Tibial artery (tissue), 4 donors: Measurements from ENCODE around the gene OXA1L.
"Not testable (repeated sequence)": the region's sequence is repeated elsewhere in the genome, so short reads cannot be mapped to it uniquely, and the experiment has no call there.

ENCODE experiments used
- DNase-seq, 2 donors: peaks; one replicate each; pipeline ENCODE4 v3.0.0-alpha.2; 2019
- H3K27ac ChIP-seq, 2 donors: fragments of 200-600 bp; sonication (generic) in 1 of 2; 1 replicate in 1 of 2; 2 replicates in 1 of 2; pipeline ENCODE4 v1.5.1; 2018 to 2019; ENCODE audit warnings: mild to moderate bottlenecking in 1 of 2
- H3K27me3 ChIP-seq, 2 donors: fragments of 200-600 bp; sonication (generic) in 1 of 2; one replicate each; pipeline versions ENCODE4 v1.5.1 to v1.6.0; 2016 to 2019
- H3K36me3 ChIP-seq, 3 donors: fragments of 200-600 bp; sonication (generic) in 2 of 3; one replicate each; pipeline ENCODE4 v1.5.1; 2016 to 2019; ENCODE audit warnings: mild to moderate bottlenecking in 2 of 3
- H3K4me1 ChIP-seq, 4 donors: fragments of 200-600 bp; sonication (generic) in 2 of 4; 1 replicate in 3 of 4; 2 replicates in 1 of 4; pipeline ENCODE4 v1.5.1; 2016 to 2019
- H3K4me3 ChIP-seq, 2 donors: fragments of 200-600 bp; sonication (generic) in 1 of 2; 1 replicate in 1 of 2; 2 replicates in 1 of 2; pipeline ENCODE4 v1.5.1; 2018 to 2019; ENCODE audit warnings: mild to moderate bottlenecking in 2 of 2
- H3K9me3 ChIP-seq, 3 donors: fragments of 200-600 bp; sonication (generic) in 1 of 3; one replicate each; pipeline ENCODE4 v1.5.1; 2016 to 2019
- intact Hi-C: fragments of 100-400 bp; cut with DNase I; formaldehyde crosslinking; loops from one replicate; pipeline ENCODE4 v1.15.0; 2023; ENCODE audit warnings: low total_unique reads
- TF ChIP-seq, protein P1 (sequence below), 2 experiments: fragments of 200-600 bp in 1 of 2; fragments of 450-650 bp in 1 of 2; IDR thresholded peaks; one replicate each; pipeline ENCODE4 v1.5.1; 2017 to 2019; ENCODE audit warnings: antibody characterized with exemption in 2 of 2, mild to moderate bottlenecking in 1 of 2, moderate library complexity in 1 of 2

The OXA1L gene

DNA sequence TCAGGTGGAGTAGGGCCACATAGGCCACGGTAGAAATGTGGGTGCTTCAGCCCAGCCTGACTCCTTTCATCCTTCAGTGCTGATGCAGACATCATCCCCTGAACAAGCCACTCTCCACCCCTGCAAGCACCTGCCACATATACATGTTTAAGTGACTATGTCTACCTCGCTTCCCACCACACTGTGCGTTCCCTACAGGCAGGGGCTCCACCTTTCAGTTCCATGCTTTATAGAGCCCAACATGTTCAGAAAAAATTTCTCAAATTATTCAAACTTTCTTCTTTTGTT is 37.1 kb downstream of the OXA1L start:
- no peak for DNase-seq
- Histone ChIP-seq H3K4me1 (no peaks in the 10 kb centered on the region), H3K27ac (no peak overlapping the region), H3K27me3 (no peaks in the 10 kb centered on the region), H3K4me3 (no peak overlapping the region), H3K36me3 (no peaks in the 10 kb centered on the region), H3K9me3 (no peaks in the 10 kb centered on the region)
- intact Hi-C loops, result no loop called here
- TF ChIP-seq, protein P1, sequence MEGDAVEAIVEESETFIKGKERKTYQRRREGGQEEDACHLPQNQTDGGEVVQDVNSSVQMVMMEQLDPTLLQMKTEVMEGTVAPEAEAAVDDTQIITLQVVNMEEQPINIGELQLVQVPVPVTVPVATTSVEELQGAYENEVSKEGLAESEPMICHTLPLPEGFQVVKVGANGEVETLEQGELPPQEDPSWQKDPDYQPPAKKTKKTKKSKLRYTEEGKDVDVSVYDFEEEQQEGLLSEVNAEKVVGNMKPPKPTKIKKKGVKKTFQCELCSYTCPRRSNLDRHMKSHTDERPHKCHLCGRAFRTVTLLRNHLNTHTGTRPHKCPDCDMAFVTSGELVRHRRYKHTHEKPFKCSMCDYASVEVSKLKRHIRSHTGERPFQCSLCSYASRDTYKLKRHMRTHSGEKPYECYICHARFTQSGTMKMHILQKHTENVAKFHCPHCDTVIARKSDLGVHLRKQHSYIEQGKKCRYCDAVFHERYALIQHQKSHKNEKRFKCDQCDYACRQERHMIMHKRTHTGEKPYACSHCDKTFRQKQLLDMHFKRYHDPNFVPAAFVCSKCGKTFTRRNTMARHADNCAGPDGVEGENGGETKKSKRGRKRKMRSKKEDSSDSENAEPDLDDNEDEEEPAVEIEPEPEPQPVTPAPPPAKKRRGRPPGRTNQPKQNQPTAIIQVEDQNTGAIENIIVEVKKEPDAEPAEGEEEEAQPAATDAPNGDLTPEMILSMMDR (IDR thresholded peaks at IDR 0.05), result no peak

DNA sequence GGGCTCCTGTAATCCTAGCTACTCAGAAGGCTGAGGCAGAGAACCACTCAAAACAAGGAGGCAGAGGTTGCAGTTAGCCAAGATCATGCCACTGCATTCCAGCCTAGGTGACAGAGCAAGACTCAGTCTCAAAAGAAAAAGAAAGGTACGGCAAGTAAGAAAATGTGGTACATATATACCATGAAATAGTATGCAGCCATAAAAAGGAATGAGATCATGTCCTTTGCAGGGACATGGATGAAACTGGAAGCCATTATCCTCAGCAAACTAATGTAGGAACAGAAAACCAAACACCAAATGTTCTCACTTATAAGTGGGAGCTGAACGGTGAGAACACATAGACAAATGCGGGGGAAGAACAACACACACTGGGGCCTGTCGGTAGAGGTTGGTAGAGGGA is 38.7 kb downstream of the OXA1L start:
- DNase-seq, H3K9me3 ChIP-seq, H3K36me3 ChIP-seq, H3K4me1 ChIP-seq, H3K4me3 ChIP-seq, H3K27me3 ChIP-seq, H3K27ac ChIP-seq, intact Hi-C loops: not testable (repeated sequence)

DNA sequence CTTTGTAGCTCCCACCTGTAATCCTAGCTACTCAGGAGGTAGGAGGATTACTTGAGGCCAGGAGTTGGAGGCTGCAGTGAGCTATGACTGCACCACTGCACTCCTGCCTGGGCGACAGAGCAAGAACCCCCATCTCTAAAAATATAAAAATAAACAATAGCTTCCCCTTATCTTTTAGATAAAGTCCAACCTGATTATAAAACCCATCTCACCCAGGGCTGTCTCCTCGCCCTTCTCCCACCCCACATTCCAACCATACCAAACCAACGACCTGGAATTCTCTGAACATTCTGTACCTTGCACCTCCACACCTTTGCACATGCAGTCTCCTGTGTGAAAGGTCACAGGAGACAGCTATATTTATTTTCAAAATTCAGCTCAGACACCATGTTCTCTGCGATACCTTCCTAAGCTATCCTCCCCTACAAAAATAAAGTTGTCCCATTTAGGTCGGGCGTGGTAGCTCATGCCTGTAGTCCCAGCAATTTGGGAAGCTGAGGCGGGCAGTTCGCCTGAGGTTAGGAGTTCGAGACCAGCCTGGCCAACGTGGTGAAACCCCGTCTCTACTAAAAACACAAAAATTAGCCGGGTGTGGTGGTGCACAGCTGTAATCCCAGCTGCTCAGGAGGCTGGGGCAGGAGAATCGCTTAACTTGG is 41.1 kb downstream of the OXA1L start:
- no peaks in the 10 kb centered on the region for H3K27me3 ChIP-seq
- no peak overlapping the region for H3K4me3 ChIP-seq
- DNase-seq, result no peak
- no peak overlapping the region for H3K27ac ChIP-seq
- no peaks in the 10 kb centered on the region for H3K4me1 ChIP-seq
- TF ChIP-seq, protein P1 (IDR thresholded peaks at IDR 0.05), result no peak
- no peaks in the 10 kb centered on the region for H3K36me3 ChIP-seq
- intact Hi-C loops, result no loop called here
- no peaks in the 10 kb centered on the region for H3K9me3 ChIP-seq

DNA sequence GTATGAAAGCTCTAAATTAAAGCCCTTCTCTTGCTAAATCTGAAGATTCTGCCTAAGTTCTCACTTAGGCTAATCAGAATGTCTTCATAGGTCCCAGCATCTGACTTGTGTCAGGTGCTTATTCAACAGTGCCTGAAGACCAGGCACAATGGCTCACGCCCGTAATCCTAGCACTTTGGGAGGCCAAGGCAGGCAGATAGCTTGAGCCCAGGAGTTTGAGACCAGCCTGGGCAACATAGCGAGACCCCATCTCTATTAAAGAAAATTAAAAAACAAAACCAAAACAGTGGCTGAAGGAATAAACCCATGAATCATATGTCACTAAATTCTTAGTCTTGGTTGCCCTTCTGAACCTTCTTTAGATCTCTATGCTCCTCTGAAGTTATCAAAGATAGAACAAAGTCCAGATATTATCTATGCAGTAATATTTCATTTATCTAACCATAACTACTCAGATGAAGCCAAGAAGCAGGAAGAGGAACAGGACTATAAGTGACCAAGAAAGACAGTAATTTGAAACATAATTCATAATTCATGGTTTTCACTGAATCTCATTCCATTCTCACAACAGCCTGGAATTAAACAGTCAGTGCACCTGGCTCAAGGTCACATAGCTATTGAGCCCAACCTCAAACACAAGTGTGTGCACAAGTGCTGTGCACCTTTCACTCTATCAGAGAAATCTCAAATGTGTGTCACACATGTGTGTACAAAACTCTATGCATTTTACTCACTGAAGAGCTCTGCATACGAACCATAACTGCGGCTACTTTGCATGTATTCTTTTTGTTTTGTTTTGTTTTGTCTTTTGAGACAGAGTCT is 42.1 kb downstream of the OXA1L start:
- Histone ChIP-seq H3K4me1 (no peaks in the 10 kb centered on the region), H3K4me3 (no peak overlapping the region), H3K9me3 (no peaks in the 10 kb centered on the region), H3K27me3 (no peaks in the 10 kb centered on the region), H3K27ac (no peak overlapping the region), H3K36me3 (no peaks in the 10 kb centered on the region)
- TF ChIP-seq, protein P1 (IDR thresholded peaks at IDR 0.05), result no peak
- intact Hi-C loops, result no loop called here
- no peak for DNase-seq

DNA sequence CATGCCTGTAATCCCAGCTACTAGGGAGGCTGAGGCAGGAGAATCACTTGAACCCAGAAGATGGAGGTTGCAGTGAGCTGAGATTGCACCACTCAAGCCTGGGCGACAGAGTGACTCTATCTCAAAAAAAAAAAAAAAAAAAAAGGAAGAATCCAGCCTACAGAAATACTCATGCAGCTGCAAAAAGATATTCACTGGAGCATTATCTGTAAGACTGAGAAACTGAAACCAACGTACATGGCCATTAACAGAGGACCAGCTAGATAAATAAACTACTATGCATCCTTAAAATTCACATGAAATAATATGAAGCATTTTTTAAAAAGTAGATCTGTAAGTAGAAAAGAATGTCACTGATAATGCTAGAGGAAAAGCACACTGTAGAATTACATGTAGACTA is 45.2 kb downstream of the OXA1L start:
- no peaks in the 10 kb centered on the region for H3K4me1 ChIP-seq
- no peak for DNase-seq
- no peak overlapping the region for H3K27ac ChIP-seq
- no peaks in the 10 kb centered on the region for H3K36me3 ChIP-seq
- intact Hi-C loops, result no loop called here
- TF ChIP-seq, protein P1 (IDR thresholded peaks at IDR 0.05), result no peak
- no peak overlapping the region for H3K4me3 ChIP-seq
- H3K27me3 ChIP-seq, result no peaks in the 10 kb centered on the region
- no peaks in the 10 kb centered on the region for H3K9me3 ChIP-seq

DNA sequence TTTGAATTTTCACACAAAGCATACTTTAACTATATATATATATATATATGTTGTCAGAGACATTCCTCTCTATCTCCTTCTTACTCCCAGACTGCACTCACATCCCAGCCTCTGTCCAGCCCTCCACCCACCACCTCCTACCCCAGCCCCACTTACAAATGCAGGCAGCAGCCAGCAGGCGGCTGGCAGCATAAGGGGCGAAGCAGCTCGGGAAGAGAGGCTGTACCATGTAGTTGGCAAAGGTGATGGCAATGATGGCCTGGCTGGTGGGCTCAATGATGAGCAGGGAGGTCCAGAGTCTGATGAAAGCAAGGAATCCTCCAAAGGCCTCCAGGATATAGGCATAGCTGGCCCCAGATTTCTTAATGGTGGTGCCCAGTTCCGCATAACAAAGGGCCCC is 46.3 kb downstream of the OXA1L start:
- TF ChIP-seq, protein P1 (IDR thresholded peaks at IDR 0.05), result no peak
- no peak overlapping the region for H3K27ac ChIP-seq
- H3K9me3 ChIP-seq, result no peaks in the 10 kb centered on the region
- no peaks in the 10 kb centered on the region for H3K36me3 ChIP-seq
- no peak overlapping the region for H3K4me3 ChIP-seq
- no peaks in the 10 kb centered on the region for H3K27me3 ChIP-seq
- no peak for DNase-seq
- intact Hi-C loops, result no loop called here
- peaks cover 0 to 10% (median 2%) of the 10 kb centered on the region in 4 donors for H3K4me1 ChIP-seq
